Measurements from ENCODE around the gene UBXN7. TPM values are rescaled to one million over a fixed set of nuclear protein-coding genes. Genes with fewer than 3 reads are reported as not detected.

Gene UBXN7
- total and polyA plus RNA-seq, 9 of the 15 experiments (the other 6 are each of a cell fraction or from before 2014, with no cell fraction given), result 3.5 to 44.6 (median 13.4) TPM

DNA sequence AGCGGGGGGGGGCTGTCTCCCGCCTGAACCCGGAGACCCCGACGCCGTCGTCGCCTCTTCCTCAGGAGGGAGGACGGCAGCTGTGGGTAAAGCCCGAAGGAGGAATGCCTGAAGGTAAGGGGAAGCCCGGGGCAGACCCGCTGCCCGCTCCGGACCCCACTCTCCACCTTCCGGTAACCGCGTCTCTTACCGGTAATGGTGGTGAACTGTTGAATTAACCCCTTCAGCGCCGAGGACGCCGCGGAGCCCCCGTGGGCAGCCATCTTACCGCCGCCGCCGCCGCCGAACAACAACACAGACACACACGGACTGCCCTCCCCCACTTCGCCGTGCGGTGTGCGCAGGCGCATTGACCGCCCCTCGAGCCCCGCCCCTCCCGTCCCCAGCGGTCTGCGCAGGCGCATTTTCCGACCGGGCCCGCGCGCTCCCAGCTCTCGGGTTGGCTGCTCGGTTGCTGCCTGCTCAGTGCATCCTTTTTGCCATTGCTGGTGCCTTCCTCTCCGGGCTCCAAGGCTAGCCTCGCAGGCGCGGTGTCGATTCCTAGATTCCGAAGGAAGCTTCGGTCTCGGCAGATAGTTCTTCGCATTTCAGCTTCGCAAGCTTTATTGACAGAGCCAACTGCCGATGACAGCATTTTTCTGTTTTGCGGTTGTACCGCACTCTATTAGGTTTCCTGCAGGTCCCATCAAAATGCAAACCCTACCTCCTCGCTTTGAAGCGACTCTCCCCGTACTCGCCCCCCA is at the start of gene UBXN7 (continued):
- TF ChIP-seq, protein P1, sequence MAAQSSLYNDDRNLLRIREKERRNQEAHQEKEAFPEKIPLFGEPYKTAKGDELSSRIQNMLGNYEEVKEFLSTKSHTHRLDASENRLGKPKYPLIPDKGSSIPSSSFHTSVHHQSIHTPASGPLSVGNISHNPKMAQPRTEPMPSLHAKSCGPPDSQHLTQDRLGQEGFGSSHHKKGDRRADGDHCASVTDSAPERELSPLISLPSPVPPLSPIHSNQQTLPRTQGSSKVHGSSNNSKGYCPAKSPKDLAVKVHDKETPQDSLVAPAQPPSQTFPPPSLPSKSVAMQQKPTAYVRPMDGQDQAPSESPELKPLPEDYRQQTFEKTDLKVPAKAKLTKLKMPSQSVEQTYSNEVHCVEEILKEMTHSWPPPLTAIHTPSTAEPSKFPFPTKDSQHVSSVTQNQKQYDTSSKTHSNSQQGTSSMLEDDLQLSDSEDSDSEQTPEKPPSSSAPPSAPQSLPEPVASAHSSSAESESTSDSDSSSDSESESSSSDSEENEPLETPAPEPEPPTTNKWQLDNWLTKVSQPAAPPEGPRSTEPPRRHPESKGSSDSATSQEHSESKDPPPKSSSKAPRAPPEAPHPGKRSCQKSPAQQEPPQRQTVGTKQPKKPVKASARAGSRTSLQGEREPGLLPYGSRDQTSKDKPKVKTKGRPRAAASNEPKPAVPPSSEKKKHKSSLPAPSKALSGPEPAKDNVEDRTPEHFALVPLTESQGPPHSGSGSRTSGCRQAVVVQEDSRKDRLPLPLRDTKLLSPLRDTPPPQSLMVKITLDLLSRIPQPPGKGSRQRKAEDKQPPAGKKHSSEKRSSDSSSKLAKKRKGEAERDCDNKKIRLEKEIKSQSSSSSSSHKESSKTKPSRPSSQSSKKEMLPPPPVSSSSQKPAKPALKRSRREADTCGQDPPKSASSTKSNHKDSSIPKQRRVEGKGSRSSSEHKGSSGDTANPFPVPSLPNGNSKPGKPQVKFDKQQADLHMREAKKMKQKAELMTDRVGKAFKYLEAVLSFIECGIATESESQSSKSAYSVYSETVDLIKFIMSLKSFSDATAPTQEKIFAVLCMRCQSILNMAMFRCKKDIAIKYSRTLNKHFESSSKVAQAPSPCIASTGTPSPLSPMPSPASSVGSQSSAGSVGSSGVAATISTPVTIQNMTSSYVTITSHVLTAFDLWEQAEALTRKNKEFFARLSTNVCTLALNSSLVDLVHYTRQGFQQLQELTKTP (IDR thresholded peaks at IDR 0.05; ENCODE audit: low read depth in 1 of 2, partially characterized antibody in 2 of 2), result no peak
- no peak for TF ChIP-seq PHB2 (IDR thresholded peaks at IDR 0.05; ENCODE audit: low read depth)
- no peak for TF ChIP-seq ZNF282 (CRISPR knock-in tag; IDR thresholded peaks at IDR 0.05)
- TF ChIP-seq, protein P2, sequence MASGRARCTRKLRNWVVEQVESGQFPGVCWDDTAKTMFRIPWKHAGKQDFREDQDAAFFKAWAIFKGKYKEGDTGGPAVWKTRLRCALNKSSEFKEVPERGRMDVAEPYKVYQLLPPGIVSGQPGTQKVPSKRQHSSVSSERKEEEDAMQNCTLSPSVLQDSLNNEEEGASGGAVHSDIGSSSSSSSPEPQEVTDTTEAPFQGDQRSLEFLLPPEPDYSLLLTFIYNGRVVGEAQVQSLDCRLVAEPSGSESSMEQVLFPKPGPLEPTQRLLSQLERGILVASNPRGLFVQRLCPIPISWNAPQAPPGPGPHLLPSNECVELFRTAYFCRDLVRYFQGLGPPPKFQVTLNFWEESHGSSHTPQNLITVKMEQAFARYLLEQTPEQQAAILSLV (tag; IDR thresholded peaks at IDR 0.05), result no peak
- TF ChIP-seq, protein P3, sequence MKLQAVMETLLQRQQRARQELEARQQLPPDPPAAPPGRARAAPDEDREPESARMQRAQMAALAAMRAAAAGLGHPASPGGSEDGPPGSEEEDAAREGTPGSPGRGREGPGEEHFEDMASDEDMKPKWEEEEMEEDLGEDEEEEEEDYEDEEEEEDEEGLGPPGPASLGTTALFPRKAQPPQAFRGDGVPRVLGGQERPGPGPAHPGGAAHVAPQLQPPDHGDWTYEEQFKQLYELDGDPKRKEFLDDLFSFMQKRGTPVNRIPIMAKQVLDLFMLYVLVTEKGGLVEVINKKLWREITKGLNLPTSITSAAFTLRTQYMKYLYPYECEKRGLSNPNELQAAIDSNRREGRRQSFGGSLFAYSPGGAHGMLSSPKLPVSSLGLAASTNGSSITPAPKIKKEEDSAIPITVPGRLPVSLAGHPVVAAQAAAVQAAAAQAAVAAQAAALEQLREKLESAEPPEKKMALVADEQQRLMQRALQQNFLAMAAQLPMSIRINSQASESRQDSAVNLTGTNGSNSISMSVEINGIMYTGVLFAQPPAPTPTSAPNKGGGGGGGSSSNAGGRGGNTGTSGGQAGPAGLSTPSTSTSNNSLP (IDR thresholded peaks at IDR 0.05; ENCODE audit: borderline replicate concordance, low read depth, low read length), result no peak
- peak; percentile 76 for TF ChIP-seq CXXC5 (CRISPR knock-in tag; IDR thresholded peaks at IDR 0.05)
- TF ChIP-seq KLF1 (tag; IDR thresholded peaks at IDR 0.05), result no peak
- no peak for TF ChIP-seq TSC22D4 (tag; IDR thresholded peaks at IDR 0.05)
- peak; percentile 78; the same call in 1 of the 2 replicates for TF ChIP-seq POLR2AphosphoS5 (IDR thresholded peaks at IDR 0.05; ENCODE audit: control insufficient read depth, insufficient read depth, low read depth, low read length)
- TF ChIP-seq, protein P4, sequence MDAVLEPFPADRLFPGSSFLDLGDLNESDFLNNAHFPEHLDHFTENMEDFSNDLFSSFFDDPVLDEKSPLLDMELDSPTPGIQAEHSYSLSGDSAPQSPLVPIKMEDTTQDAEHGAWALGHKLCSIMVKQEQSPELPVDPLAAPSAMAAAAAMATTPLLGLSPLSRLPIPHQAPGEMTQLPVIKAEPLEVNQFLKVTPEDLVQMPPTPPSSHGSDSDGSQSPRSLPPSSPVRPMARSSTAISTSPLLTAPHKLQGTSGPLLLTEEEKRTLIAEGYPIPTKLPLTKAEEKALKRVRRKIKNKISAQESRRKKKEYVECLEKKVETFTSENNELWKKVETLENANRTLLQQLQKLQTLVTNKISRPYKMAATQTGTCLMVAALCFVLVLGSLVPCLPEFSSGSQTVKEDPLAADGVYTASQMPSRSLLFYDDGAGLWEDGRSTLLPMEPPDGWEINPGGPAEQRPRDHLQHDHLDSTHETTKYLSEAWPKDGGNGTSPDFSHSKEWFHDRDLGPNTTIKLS (IDR thresholded peaks at IDR 0.05; ENCODE audit: borderline replicate concordance, low read depth), result no peak
- no peak for TF ChIP-seq ZNF324 (CRISPR knock-in tag; IDR thresholded peaks at IDR 0.05)
- peak; percentile 76 for TF ChIP-seq POLR2B (IDR thresholded peaks at IDR 0.05; ENCODE audit: low read depth, partially characterized antibody)
- peak; percentile 84 for TF ChIP-seq TAF1 (IDR thresholded peaks at IDR 0.05; ENCODE audit: control insufficient read depth, extremely low read depth, insufficient read depth, low read length, severe bottlenecking)
- no peak for TF ChIP-seq JUN (IDR thresholded peaks at IDR 0.05; ENCODE audit: borderline replicate concordance, low read depth, low read length)
- TF ChIP-seq JUN (CRISPR knock-in tag; IDR thresholded peaks at IDR 0.05; ENCODE audit: borderline replicate concordance), result 0 out of 2 replicates have a peak, but pooled peaks have one; percentile 56
- TF ChIP-seq ETS2 (tag; IDR thresholded peaks at IDR 0.05; ENCODE audit: borderline replicate concordance, poor library complexity, severe bottlenecking), result no peak
- TF ChIP-seq ZNF354B (CRISPR knock-in tag; IDR thresholded peaks at IDR 0.05), result no peak
- TF ChIP-seq MCM7 (IDR thresholded peaks at IDR 0.05), result no peak
- TF ChIP-seq HDAC6 (IDR thresholded peaks at IDR 0.05; ENCODE audit: low read depth, low read length), result no peak

Measured in K562 (cell line).